ENCODE data around the gene RARRES2. TPM values are rescaled to one million over a fixed set of nuclear protein-coding genes. Genes with fewer than 3 reads are reported as not detected.
"Not testable (repeated sequence)": the region's sequence is repeated elsewhere in the genome, so short reads cannot be mapped to it uniquely, and the experiment has no call there.

RARRES2 gene
- total RNA-seq, 2 experiments from 2014 or later: not detected

GRCh38 chr7:150313870-150314269, 27.6 kb downstream of the RARRES2 start:
- ATAC-seq (ENCODE audit: poor library complexity): no peak
- Histone ChIP-seq H3K4me3 (ENCODE audit: low read length) (no peak overlapping the region), H3K36me3 (ENCODE audit: insufficient read depth, low read length) (no peaks in the 10 kb centered on the region), H3K9me3 (ENCODE audit: control insufficient read depth in 1 of 2, insufficient read depth in 1 of 2, low read length in 2 of 2) (no peaks in the 10 kb centered on the region), H3K27ac (ENCODE audit: low read depth in 1 of 2, low read length in 2 of 2) (no peak overlapping the region), H3K4me1 (ENCODE audit: insufficient read depth, low read length) (no peaks in the 10 kb centered on the region), H3K27me3 (ENCODE audit: control insufficient read depth in 1 of 2, insufficient read depth in 2 of 2, low read length in 2 of 2) (no peaks in the 10 kb centered on the region)
- Mint-ChIP-seq H3K27ac (no peak overlapping the region), H3K9me3 (no peaks in the 10 kb centered on the region), H3K36me3 (ENCODE audit: low read depth) (peaks cover 5% of the 10 kb centered on the region), H3K4me1 (ENCODE audit: low read depth) (no peaks in the 10 kb centered on the region), H3K4me3 (no peak overlapping the region), H3K27me3 (no peaks in the 10 kb centered on the region)
- intact Hi-C loops (cut with DNase I, micrococcal nuclease): no loop called here
- TF ChIP-seq CTCF (IDR thresholded peaks at IDR 0.05): no peak
- ChIA-PET CTCF (no interaction called here), POLR2A (no interaction called here)
- DNase-seq: no peak

- H3K9me3 Mint-ChIP-seq: no peaks in the 10 kb centered on the region
- ChIA-PET POLR2A (no interaction called here), CTCF (no interaction called here)
- DNase-seq (no peak), ATAC-seq (ENCODE audit: poor library complexity) (no peak)
- intact Hi-C loops (cut with DNase I, micrococcal nuclease): no loop called here
- H3K4me1 ChIP-seq (ENCODE audit: insufficient read depth, low read length): no peaks in the 10 kb centered on the region
- peaks cover 5% of the 10 kb centered on the region for H3K36me3 Mint-ChIP-seq (ENCODE audit: low read depth)
- no peak overlapping the region for H3K4me3 Mint-ChIP-seq
- H3K9me3 ChIP-seq (ENCODE audit: control insufficient read depth in 1 of 2, insufficient read depth in 1 of 2, low read length in 2 of 2): no peaks in the 10 kb centered on the region
- H3K4me1 Mint-ChIP-seq (ENCODE audit: low read depth): no peaks in the 10 kb centered on the region
- no peaks in the 10 kb centered on the region for H3K27me3 Mint-ChIP-seq
- no peaks in the 10 kb centered on the region for H3K36me3 ChIP-seq (ENCODE audit: insufficient read depth, low read length)
- no peaks in the 10 kb centered on the region for H3K27me3 ChIP-seq (ENCODE audit: control insufficient read depth in 1 of 2, insufficient read depth in 2 of 2, low read length in 2 of 2)
- no peak overlapping the region for H3K27ac ChIP-seq (ENCODE audit: low read depth in 1 of 2, low read length in 2 of 2)
- H3K4me3 ChIP-seq (ENCODE audit: low read length): no peak overlapping the region
- no peak overlapping the region for H3K27ac Mint-ChIP-seq
- TF ChIP-seq CTCF (IDR thresholded peaks at IDR 0.05): no peak
Observed at GRCh38 chr7:150313367-150313809, 28.0 kb downstream of the RARRES2 start.

- H3K9me3 Mint-ChIP-seq; intact Hi-C loops (cut with DNase I, micrococcal nuclease); H3K4me1 ChIP-seq (ENCODE audit: insufficient read depth, low read length); H3K4me3 Mint-ChIP-seq; H3K4me3 ChIP-seq (ENCODE audit: low read length); H3K4me1 Mint-ChIP-seq (ENCODE audit: low read depth); CTCF ChIA-PET; POLR2A ChIA-PET; H3K36me3 ChIP-seq (ENCODE audit: insufficient read depth, low read length); H3K27me3 ChIP-seq (ENCODE audit: control insufficient read depth in 1 of 2, insufficient read depth in 2 of 2, low read length in 2 of 2); H3K27ac ChIP-seq (ENCODE audit: low read depth in 1 of 2, low read length in 2 of 2); ATAC-seq (ENCODE audit: poor library complexity); H3K9me3 ChIP-seq (ENCODE audit: control insufficient read depth in 1 of 2, insufficient read depth in 1 of 2, low read length in 2 of 2); H3K27me3 Mint-ChIP-seq; DNase-seq; H3K27ac Mint-ChIP-seq; H3K36me3 Mint-ChIP-seq (ENCODE audit: low read depth): not testable (repeated sequence)
Observed at GRCh38 chr7:150312649-150313366, 28.6 kb downstream of the RARRES2 start.

GRCh38 chr7:150311711-150312110, 29.7 kb downstream of the RARRES2 start:
- H3K4me1 Mint-ChIP-seq (ENCODE audit: low read depth): no peaks in the 10 kb centered on the region
- H3K36me3 Mint-ChIP-seq (ENCODE audit: low read depth): no peaks in the 10 kb centered on the region
- no peak overlapping the region for H3K4me3 Mint-ChIP-seq
- Histone ChIP-seq H3K27me3 (ENCODE audit: control insufficient read depth in 1 of 2, insufficient read depth in 2 of 2, low read length in 2 of 2) (no peaks in the 10 kb centered on the region), H3K4me1 (ENCODE audit: insufficient read depth, low read length) (no peaks in the 10 kb centered on the region), H3K4me3 (ENCODE audit: low read length) (no peak overlapping the region), H3K9me3 (ENCODE audit: control insufficient read depth in 1 of 2, insufficient read depth in 1 of 2, low read length in 2 of 2) (no peaks in the 10 kb centered on the region), H3K27ac (ENCODE audit: low read depth in 1 of 2, low read length in 2 of 2) (no peak overlapping the region), H3K36me3 (ENCODE audit: insufficient read depth, low read length) (no peaks in the 10 kb centered on the region)
- ChIA-PET CTCF (no interaction called here), POLR2A (no interaction called here)
- no peaks in the 10 kb centered on the region for H3K27me3 Mint-ChIP-seq
- no peak for TF ChIP-seq CTCF (IDR thresholded peaks at IDR 0.05)
- intact Hi-C loops (cut with DNase I, micrococcal nuclease): no loop called here
- no peak overlapping the region for H3K27ac Mint-ChIP-seq
- no peak for ATAC-seq (ENCODE audit: poor library complexity)
- DNase-seq: no peak
- H3K9me3 Mint-ChIP-seq: no peaks in the 10 kb centered on the region
